GM13976 (cell line): ENCODE data around the gene TMEM139.

Experiments
- DNase-seq: peaks from one replicate; pipeline ENCODE4 v3.0.0; 2012; ENCODE audit warnings: low spot score
- CTCF ChIP-seq: IDR thresholded peaks from 2 replicates; pipeline ENCODE4 v1.5.1; 2012; ENCODE audit warnings: borderline replicate concordance, mild to moderate bottlenecking; ENCODE audit not compliant: insufficient read depth; ENCODE audit errors: extremely low read depth, missing control alignments, control extremely low read depth
- in situ Hi-C: fragments of 300-500 bp; cut with MboI; formaldehyde crosslinking; loops from one replicate; pipeline ENCODE4 v1.12.0; 2022; ENCODE audit warnings: low sequenced_read_pairs, mixed read lengths, inconsistent platforms; ENCODE audit not compliant: unreplicated experiment

The TMEM139 gene

GRCh38 chr7:143323653-143324052, 38.9 kb downstream of the TMEM139 start:
- no peak for DNase-seq
- in situ Hi-C loops = no loop called here
- TF ChIP-seq CTCF = no peak

GRCh38 chr7:143325240-143325639, 40.5 kb downstream of the TMEM139 start:
- in situ Hi-C loops = no loop called here
- no peak for TF ChIP-seq CTCF
- no peak for DNase-seq

- DNase-seq = no peak
- TF ChIP-seq CTCF = no peak
- in situ Hi-C loops = no loop called here
Observed at GRCh38 chr7:143327903-143328302, 43.1 kb downstream of the TMEM139 start.

- in situ Hi-C loops = no loop called here
- no peak for DNase-seq
Observed at GRCh38 chr7:143329471-143330170, 44.9 kb downstream of the TMEM139 start.

GRCh38 chr7:143331179-143331801, 46.5 kb downstream of the TMEM139 start:
- TF ChIP-seq CTCF = no peak
- in situ Hi-C loops = no loop called here

More at GRCh38 chr7:143329471-143330170, 44.9 kb downstream of the TMEM139 start:
- TF ChIP-seq CTCF = no peak

GRCh38 chr7:143334244-143334643, 49.5 kb downstream of the TMEM139 start:
- no peak for DNase-seq
- TF ChIP-seq CTCF = no peak
- in situ Hi-C loops = no loop called here

More at GRCh38 chr7:143331179-143331801, 46.5 kb downstream of the TMEM139 start:
- no peak for DNase-seq
